Uterus (tissue), 2 donors: ENCODE data around the gene NOS1.

Source experiments
- POLR2A ChIP-seq, 2 donors: fragments of 450-650 bp; IDR thresholded peaks; one replicate each; pipeline ENCODE4 v1.6.1; 2016; ENCODE audit warnings: antibody characterized with exemption in 2 of 2, mild to moderate bottlenecking in 1 of 2, moderate library complexity in 1 of 2
- TF ChIP-seq, protein P1 (sequence below), 4 experiments: fragments of 200-600 bp in 2 of 4; fragments of 450-650 bp in 2 of 4; sonication (generic) in 2 of 4; IDR thresholded peaks; one replicate each; pipeline ENCODE4 v1.5.1; 2016 to 2019; ENCODE audit warnings: antibody characterized with exemption in 4 of 4, mild to moderate bottlenecking in 2 of 4, moderate library complexity in 1 of 4

DNA sequence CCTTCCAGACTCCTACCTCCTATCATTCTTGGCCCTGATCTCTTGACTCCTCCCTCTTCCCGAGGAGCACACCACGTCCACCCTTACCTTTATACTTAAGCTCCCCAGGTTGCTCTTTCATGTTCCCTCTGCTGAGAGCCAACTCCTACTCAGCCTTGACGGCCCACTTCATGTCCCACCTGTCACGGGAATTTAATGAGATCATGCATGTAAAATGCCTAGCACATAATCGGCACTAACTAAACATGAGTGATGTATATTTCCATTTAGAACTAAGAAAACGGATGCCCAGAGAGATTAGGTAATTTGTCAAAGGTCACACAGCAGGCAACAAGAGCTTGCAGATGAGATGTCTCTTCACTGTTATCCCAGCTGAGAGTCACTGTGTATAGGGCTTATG, 45.1 kb downstream of the NOS1 start:
- no peak for TF ChIP-seq POLR2A (IDR thresholded peaks at IDR 0.05)
- TF ChIP-seq, protein P1, sequence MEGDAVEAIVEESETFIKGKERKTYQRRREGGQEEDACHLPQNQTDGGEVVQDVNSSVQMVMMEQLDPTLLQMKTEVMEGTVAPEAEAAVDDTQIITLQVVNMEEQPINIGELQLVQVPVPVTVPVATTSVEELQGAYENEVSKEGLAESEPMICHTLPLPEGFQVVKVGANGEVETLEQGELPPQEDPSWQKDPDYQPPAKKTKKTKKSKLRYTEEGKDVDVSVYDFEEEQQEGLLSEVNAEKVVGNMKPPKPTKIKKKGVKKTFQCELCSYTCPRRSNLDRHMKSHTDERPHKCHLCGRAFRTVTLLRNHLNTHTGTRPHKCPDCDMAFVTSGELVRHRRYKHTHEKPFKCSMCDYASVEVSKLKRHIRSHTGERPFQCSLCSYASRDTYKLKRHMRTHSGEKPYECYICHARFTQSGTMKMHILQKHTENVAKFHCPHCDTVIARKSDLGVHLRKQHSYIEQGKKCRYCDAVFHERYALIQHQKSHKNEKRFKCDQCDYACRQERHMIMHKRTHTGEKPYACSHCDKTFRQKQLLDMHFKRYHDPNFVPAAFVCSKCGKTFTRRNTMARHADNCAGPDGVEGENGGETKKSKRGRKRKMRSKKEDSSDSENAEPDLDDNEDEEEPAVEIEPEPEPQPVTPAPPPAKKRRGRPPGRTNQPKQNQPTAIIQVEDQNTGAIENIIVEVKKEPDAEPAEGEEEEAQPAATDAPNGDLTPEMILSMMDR (IDR thresholded peaks at IDR 0.05), result no peak
